ENCODE measurements around the gene ZNF235. TPM values are rescaled to one million over a fixed set of nuclear protein-coding genes. Genes with fewer than 3 reads are reported as not detected.

Gene ZNF235
- total RNA-seq, 1 experiment from 2014 or later: 9.9 TPM

GRCh38 chr19:44306283-44306682 is 1.5 kb upstream of the ZNF235 start:
- POLR2A ChIA-PET (ENCODE audit: low non-redundant PET): no interaction called here
- no peak for TF ChIP-seq EZH2 (IDR thresholded peaks at IDR 0.05; ENCODE audit: borderline replicate concordance, low read depth, low read length, poor library complexity, severe bottlenecking)
- TF ChIP-seq, protein P1, sequence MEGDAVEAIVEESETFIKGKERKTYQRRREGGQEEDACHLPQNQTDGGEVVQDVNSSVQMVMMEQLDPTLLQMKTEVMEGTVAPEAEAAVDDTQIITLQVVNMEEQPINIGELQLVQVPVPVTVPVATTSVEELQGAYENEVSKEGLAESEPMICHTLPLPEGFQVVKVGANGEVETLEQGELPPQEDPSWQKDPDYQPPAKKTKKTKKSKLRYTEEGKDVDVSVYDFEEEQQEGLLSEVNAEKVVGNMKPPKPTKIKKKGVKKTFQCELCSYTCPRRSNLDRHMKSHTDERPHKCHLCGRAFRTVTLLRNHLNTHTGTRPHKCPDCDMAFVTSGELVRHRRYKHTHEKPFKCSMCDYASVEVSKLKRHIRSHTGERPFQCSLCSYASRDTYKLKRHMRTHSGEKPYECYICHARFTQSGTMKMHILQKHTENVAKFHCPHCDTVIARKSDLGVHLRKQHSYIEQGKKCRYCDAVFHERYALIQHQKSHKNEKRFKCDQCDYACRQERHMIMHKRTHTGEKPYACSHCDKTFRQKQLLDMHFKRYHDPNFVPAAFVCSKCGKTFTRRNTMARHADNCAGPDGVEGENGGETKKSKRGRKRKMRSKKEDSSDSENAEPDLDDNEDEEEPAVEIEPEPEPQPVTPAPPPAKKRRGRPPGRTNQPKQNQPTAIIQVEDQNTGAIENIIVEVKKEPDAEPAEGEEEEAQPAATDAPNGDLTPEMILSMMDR (conservative IDR thresholded peaks at IDR 0.05; ENCODE audit: low read depth, low read length): no peak
- H3K4me1 ChIP-seq (ENCODE audit: insufficient read depth, low read length, poor library complexity, severe bottlenecking): peaks cover 7% of the 10 kb centered on the region
- no peak overlapping the region for H3K27ac ChIP-seq (ENCODE audit: low read depth, low read length, poor library complexity, severe bottlenecking)
- no TSS peak for BruUV-seq (replicated peaks)
- no peak for DNase-seq (ENCODE audit: low spot score)
- H3K4me3 ChIP-seq (ENCODE audit: low read depth, low read length, poor library complexity, severe bottlenecking): no peak overlapping the region
- CTCF ChIA-PET: no interaction called here
- no peaks in the 10 kb centered on the region for H3K27me3 ChIP-seq (replicated peaks; ENCODE audit: insufficient read depth, low read depth, low read length, poor library complexity)
- H3K9me3 ChIP-seq (ENCODE audit: low read depth, low read length, poor library complexity, severe bottlenecking): no peaks in the 10 kb centered on the region
- H3K36me3 ChIP-seq (ENCODE audit: insufficient read depth, low read length, poor library complexity, severe bottlenecking): peaks cover 10% of the 10 kb centered on the region
- intact Hi-C loops (cut with micrococcal nuclease; ENCODE audit: unreplicated experiment): no loop called here

DNA sequence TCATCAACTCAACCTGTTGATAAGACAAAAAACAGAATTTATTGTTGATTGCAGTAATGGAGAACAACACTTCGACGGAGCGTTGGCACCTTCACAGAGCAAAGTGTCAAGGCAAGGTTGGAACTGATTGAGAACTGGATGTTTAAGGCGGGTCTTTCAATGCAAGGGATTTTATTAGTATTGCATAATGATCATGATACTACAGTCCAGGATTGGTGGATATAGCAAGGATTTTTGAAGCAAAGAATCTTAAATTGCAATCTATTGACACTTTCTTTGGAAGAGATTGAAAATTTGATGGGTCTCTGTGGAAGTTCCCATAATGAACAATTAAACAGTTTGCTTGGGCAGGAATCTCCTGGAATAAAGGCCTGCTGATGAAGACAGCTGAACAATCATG is 632 bp upstream of the ZNF235 start:
- Histone ChIP-seq H3K36me3 (ENCODE audit: insufficient read depth, low read length, poor library complexity, severe bottlenecking) (peaks cover 10% of the 10 kb centered on the region), H3K9me3 (ENCODE audit: low read depth, low read length, poor library complexity, severe bottlenecking) (no peaks in the 10 kb centered on the region), H3K4me1 (ENCODE audit: insufficient read depth, low read length, poor library complexity, severe bottlenecking) (peaks cover 7% of the 10 kb centered on the region), H3K27me3 (replicated peaks; ENCODE audit: insufficient read depth, low read depth, low read length, poor library complexity) (no peaks in the 10 kb centered on the region), H3K27ac (ENCODE audit: low read depth, low read length, poor library complexity, severe bottlenecking) (no peak overlapping the region), H3K4me3 (ENCODE audit: low read depth, low read length, poor library complexity, severe bottlenecking) (no peak overlapping the region)
- CTCF ChIA-PET: no interaction called here
- POLR2A ChIA-PET (ENCODE audit: low non-redundant PET): no interaction called here
- TF ChIP-seq, protein P1 (conservative IDR thresholded peaks at IDR 0.05; ENCODE audit: low read depth, low read length): no peak
- no peak for TF ChIP-seq EZH2 (IDR thresholded peaks at IDR 0.05; ENCODE audit: borderline replicate concordance, low read depth, low read length, poor library complexity, severe bottlenecking)
- DNase-seq (ENCODE audit: low spot score): no peak
- intact Hi-C loops (cut with micrococcal nuclease; ENCODE audit: unreplicated experiment): no loop called here
- no TSS peak for BruUV-seq (replicated peaks)

- H3K36me3 ChIP-seq (ENCODE audit: insufficient read depth, low read length, poor library complexity, severe bottlenecking): peaks cover 20% of the 10 kb centered on the region
- DNase-seq (ENCODE audit: low spot score): peak; percentile 32
Observed at GRCh38 chr19:44303976-44304568, 753 bp downstream of the ZNF235 start.

More at GRCh38 chr19:44303976-44304568, 753 bp downstream of the ZNF235 start:
- H3K4me3 ChIP-seq (ENCODE audit: low read depth, low read length, poor library complexity, severe bottlenecking): peak overlapping the region; percentile 67
- H3K4me1 ChIP-seq (ENCODE audit: insufficient read depth, low read length, poor library complexity, severe bottlenecking): peaks cover 7% of the 10 kb centered on the region
- CTCF ChIA-PET: no interaction called here
- POLR2A ChIA-PET (ENCODE audit: low non-redundant PET): no interaction called here
- no peaks in the 10 kb centered on the region for H3K27me3 ChIP-seq (replicated peaks; ENCODE audit: insufficient read depth, low read depth, low read length, poor library complexity)
- H3K9me3 ChIP-seq (ENCODE audit: low read depth, low read length, poor library complexity, severe bottlenecking): no peaks in the 10 kb centered on the region
- TF ChIP-seq, protein P1 (conservative IDR thresholded peaks at IDR 0.05; ENCODE audit: low read depth, low read length): no peak
- TF ChIP-seq EZH2 (IDR thresholded peaks at IDR 0.05; ENCODE audit: borderline replicate concordance, low read depth, low read length, poor library complexity, severe bottlenecking): no peak
- intact Hi-C loops (cut with micrococcal nuclease; ENCODE audit: unreplicated experiment): no loop called here
- H3K27ac ChIP-seq (ENCODE audit: low read depth, low read length, poor library complexity, severe bottlenecking): peak overlapping the region; percentile 69
- BruUV-seq (replicated peaks): no TSS peak

Data from A673 (cell line).